Measurements from ENCODE around the gene MAB21L3.

MAB21L3 gene

DNA sequence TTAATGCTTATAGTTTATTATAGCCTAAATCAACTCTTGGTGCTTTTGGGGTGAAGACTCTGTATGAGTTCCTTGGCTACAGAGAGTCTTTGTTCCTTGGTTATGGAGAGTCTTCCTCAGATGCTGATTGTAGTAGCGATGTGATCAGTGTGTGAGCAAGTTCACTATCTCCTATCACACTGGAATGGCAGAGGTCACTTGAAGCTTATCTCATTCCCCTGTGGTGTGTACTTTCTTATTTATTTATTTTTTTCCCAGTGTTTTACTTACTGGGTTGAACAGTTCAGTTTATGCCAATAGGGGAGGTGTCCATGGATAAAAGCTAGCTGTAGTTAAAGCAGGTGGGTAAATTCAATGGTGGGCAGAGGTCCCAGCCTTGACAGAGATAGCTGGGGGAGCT is 20.1 kb upstream of the MAB21L3 start:
- Histone ChIP-seq H3K27me3 (no peaks in the 10 kb centered on the region), H3K36me3 (peaks cover 32% of the 10 kb centered on the region), H3K27ac (no peak overlapping the region), H3K4me1 (ENCODE audit: control insufficient read depth in 1 of 2, insufficient read depth in 1 of 2, low read depth in 1 of 2, low read length in 1 of 2) (no peaks in the 10 kb centered on the region), H3K4me3 (ENCODE audit: low read depth in 1 of 2, low read length in 1 of 2) (no peak overlapping the region), H3K9me3 (peaks cover 7% of the 10 kb centered on the region)
- TF ChIP-seq, protein P1, sequence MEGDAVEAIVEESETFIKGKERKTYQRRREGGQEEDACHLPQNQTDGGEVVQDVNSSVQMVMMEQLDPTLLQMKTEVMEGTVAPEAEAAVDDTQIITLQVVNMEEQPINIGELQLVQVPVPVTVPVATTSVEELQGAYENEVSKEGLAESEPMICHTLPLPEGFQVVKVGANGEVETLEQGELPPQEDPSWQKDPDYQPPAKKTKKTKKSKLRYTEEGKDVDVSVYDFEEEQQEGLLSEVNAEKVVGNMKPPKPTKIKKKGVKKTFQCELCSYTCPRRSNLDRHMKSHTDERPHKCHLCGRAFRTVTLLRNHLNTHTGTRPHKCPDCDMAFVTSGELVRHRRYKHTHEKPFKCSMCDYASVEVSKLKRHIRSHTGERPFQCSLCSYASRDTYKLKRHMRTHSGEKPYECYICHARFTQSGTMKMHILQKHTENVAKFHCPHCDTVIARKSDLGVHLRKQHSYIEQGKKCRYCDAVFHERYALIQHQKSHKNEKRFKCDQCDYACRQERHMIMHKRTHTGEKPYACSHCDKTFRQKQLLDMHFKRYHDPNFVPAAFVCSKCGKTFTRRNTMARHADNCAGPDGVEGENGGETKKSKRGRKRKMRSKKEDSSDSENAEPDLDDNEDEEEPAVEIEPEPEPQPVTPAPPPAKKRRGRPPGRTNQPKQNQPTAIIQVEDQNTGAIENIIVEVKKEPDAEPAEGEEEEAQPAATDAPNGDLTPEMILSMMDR (IDR thresholded peaks at IDR 0.05), result no peak

DNA sequence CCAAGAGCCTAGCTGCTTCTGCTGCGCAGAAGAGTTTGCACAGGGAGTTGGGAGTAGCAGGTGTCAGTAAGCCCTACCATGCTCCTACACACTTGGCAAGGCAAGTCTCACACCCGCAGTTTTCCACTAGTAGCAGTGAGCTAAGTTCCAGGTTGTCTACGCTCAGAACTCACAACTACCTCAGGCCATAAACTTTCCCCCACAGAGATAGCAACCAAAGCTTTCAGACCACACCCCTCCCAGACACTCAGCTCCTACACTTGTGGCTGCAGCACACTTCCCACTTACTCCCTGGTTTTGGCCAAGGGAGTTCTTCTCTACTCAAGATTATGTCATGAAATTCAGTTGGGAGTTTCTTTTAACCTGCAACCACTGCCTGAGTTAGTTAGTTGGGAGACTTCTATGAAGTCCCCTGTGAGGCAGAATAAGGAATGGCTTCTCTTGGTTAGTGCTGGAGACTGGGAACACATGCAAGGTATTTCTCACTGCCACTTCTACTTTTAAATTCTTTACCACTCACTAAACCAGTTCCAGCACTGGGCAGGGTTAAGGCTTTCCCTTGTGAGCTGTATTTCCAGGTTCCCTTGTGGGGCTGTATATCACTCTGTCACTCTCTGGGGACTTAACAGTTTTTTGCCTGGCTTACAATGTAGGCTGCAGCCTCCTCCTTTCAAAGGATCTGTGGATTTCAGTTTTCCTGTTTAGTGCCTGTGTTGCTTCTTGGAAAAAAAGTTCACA is 18.3 kb upstream of the MAB21L3 start:
- H3K27ac ChIP-seq, result no peak overlapping the region
- H3K4me3 ChIP-seq (ENCODE audit: low read depth in 1 of 2, low read length in 1 of 2), result no peak overlapping the region
- H3K9me3 ChIP-seq, result peaks cover 7% of the 10 kb centered on the region
- H3K27me3 ChIP-seq, result no peaks in the 10 kb centered on the region
- no peaks in the 10 kb centered on the region for H3K4me1 ChIP-seq (ENCODE audit: control insufficient read depth in 1 of 2, insufficient read depth in 1 of 2, low read depth in 1 of 2, low read length in 1 of 2)
- TF ChIP-seq, protein P1 (IDR thresholded peaks at IDR 0.05), result no peak
- peaks cover 46% of the 10 kb centered on the region for H3K36me3 ChIP-seq

DNA sequence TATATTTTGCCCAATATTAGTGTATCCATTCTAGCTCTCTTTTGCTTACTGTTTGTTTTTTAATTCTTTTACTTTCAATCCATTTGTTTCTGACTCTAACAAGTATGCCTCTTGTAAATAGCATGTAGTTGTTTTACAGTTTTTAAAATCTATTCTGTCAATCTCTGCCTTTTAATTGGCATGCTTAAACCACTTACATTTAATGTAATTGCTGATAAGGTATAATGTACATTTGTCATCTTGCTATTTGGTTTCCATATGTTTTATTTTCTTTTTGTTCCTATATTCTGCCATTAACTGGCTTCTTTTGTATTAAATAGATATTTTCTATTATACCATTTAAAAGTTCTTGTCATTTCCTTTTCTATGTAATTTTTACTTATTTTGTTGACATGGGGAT is 16.2 kb upstream of the MAB21L3 start:
- H3K36me3 ChIP-seq, result peaks cover 58% of the 10 kb centered on the region
- no peak overlapping the region for H3K4me3 ChIP-seq (ENCODE audit: low read depth in 1 of 2, low read length in 1 of 2)
- no peaks in the 10 kb centered on the region for H3K27me3 ChIP-seq
- H3K4me1 ChIP-seq (ENCODE audit: control insufficient read depth in 1 of 2, insufficient read depth in 1 of 2, low read depth in 1 of 2, low read length in 1 of 2), result no peaks in the 10 kb centered on the region
- TF ChIP-seq, protein P1 (IDR thresholded peaks at IDR 0.05), result no peak
- no peak overlapping the region for H3K27ac ChIP-seq
- no peaks in the 10 kb centered on the region for H3K9me3 ChIP-seq

DNA sequence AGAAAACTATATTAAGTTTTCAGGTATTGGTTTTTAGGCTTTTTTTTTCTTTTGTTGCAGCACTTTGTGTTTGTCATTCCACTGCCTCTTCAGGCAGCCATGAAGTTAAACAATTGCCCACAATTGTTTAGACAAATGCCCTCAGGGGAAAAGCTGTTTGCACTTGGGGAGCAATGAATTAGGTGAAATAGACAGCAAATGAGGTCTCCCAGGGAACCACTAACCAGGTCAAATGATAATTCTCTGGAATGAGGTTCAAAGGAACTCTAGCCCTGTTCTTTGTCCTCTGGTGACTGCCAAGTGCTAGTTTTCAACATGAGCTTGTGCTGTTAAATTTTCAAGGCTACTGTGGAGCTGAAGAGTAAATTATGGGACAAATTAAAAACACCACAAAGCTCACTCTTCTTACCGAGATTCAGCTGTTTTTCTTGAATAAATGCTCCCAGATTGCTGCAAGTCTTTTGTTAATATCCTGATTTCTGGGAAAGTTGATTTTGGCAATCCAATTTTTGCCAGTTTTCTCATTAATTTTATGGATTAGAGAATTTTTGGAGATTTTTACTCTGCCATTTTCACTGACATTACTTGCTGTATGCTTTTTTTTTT is 15.1 kb upstream of the MAB21L3 start:
- H3K9me3 ChIP-seq, result no peaks in the 10 kb centered on the region
- H3K36me3 ChIP-seq, result peaks cover 56% of the 10 kb centered on the region
- no peaks in the 10 kb centered on the region for H3K27me3 ChIP-seq
- no peak overlapping the region for H3K4me3 ChIP-seq (ENCODE audit: low read depth in 1 of 2, low read length in 1 of 2)
- H3K27ac ChIP-seq, result no peak overlapping the region
- TF ChIP-seq, protein P1 (IDR thresholded peaks at IDR 0.05), result no peak
- no peaks in the 10 kb centered on the region for H3K4me1 ChIP-seq (ENCODE audit: control insufficient read depth in 1 of 2, insufficient read depth in 1 of 2, low read depth in 1 of 2, low read length in 1 of 2)

DNA sequence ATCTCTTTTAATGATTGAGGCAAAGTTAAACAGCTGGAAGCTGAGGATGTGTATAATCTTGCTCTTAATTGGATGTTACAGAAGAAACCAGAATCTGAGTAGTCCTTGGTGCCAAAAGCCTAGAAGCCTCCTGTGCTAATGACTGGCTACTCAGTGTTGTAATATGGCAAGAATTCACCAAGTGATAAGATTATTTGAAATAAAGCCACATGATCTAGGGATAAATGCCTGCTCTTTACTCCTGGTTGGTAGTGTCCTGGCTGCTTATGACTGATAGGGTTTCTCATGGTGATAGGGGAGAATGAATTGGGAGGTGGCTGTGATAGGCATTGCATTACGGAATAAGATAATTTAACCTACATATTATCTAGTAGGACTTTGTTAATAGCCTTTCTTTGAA is 13.6 kb upstream of the MAB21L3 start:
- Histone ChIP-seq H3K27ac (no peak overlapping the region), H3K9me3 (no peaks in the 10 kb centered on the region), H3K4me1 (ENCODE audit: control insufficient read depth in 1 of 2, insufficient read depth in 1 of 2, low read depth in 1 of 2, low read length in 1 of 2) (no peaks in the 10 kb centered on the region), H3K4me3 (ENCODE audit: low read depth in 1 of 2, low read length in 1 of 2) (no peak overlapping the region), H3K36me3 (peaks cover 41% of the 10 kb centered on the region), H3K27me3 (no peaks in the 10 kb centered on the region)
- TF ChIP-seq, protein P1 (IDR thresholded peaks at IDR 0.05), result no peak
